Karpas-422 (cell line): Measurements from ENCODE around the gene PWP1. TPM values are rescaled to one million over a fixed set of nuclear protein-coding genes. Genes with fewer than 3 reads are reported as not detected.

Source experiments
- DNase-seq: peaks from one replicate; pipeline ENCODE4 v3.0.0-alpha.2; 2015
- H2AFZ ChIP-seq: fragments of 200-600 bp; sonication (generic); 2 replicates; pipeline ENCODE4 v1.6.1; 2014; ENCODE audit warnings: antibody characterized with exemption, low read length, mixed read lengths
- H3K27ac ChIP-seq: fragments of 200-600 bp; sonication (generic); 2 replicates; pipeline ENCODE4 v1.5.1; 2014; ENCODE audit warnings: mild to moderate bottlenecking, low read length, moderate library complexity
- H3K27me3 ChIP-seq: fragments of 200-600 bp; sonication (generic); 2 replicates; pipeline ENCODE4 v1.6.1; 2014; ENCODE audit warnings: low read length, mixed read lengths
- H3K36me3 ChIP-seq: fragments of 200-600 bp; sonication (generic); 2 replicates; pipeline ENCODE4 v1.6.1; 2014; ENCODE audit warnings: low read length, mixed read lengths; ENCODE audit not compliant: insufficient read depth
- H3K4me1 ChIP-seq: fragments of 200-600 bp; sonication (generic); 2 replicates; pipeline ENCODE4 v1.6.1; 2014; ENCODE audit warnings: mild to moderate bottlenecking, low read length, mixed read lengths
- H3K4me2 ChIP-seq: fragments of 200-600 bp; sonication (generic); 2 replicates; pipeline ENCODE4 v1.6.1; 2014; ENCODE audit warnings: low read length, low read depth, mild to moderate bottlenecking; ENCODE audit not compliant: poor library complexity, severe bottlenecking
- H3K4me3 ChIP-seq: fragments of 200-600 bp; sonication (generic); 2 replicates; pipeline ENCODE4 v1.5.1; 2014; ENCODE audit warnings: mild to moderate bottlenecking, antibody characterized with exemption, low read length, mixed read lengths
- H3K79me2 ChIP-seq: fragments of 200-600 bp; sonication (generic); 2 replicates; pipeline ENCODE4 v1.6.1; 2014; ENCODE audit warnings: mild to moderate bottlenecking, low read length, mixed read lengths
- H3K9ac ChIP-seq: fragments of 200-600 bp; sonication (generic); 2 replicates; pipeline ENCODE4 v1.6.0; 2014; ENCODE audit warnings: low read length
- H3K9me2 ChIP-seq: fragments of 200-600 bp; sonication (generic), shearing (Covaris generic); replicated peaks from 2 replicates; pipeline ENCODE4 v1.6.0; 2014; ENCODE audit warnings: mild to moderate bottlenecking, low read length, moderate library complexity; ENCODE audit not compliant: insufficient read depth
- H3K9me3 ChIP-seq: fragments of 300-700, 200-600 bp; sonication (generic); 2 replicates; pipeline ENCODE4 v1.6.1; 2014; ENCODE audit warnings: low read length, mixed read lengths
- H4K20me1 ChIP-seq: fragments of 200-600 bp; sonication (generic); 2 replicates; pipeline ENCODE4 v1.6.1; 2014; ENCODE audit warnings: mild to moderate bottlenecking, antibody characterized with exemption, low read length, low read depth; ENCODE audit not compliant: insufficient read depth
- total RNA-seq: library from RNA; depleted of rRNA; stranded (reverse); fragments of >200 nt; shearing (Covaris generic); gene quantifications from 2 replicates; pipeline ENCODE4 v1.2.3, GENCODE V29; 2014; ENCODE audit warnings: low replicate concordance

The PWP1 gene
- total RNA-seq, 1 experiment from 2014 or later = 37.4 TPM

DNA sequence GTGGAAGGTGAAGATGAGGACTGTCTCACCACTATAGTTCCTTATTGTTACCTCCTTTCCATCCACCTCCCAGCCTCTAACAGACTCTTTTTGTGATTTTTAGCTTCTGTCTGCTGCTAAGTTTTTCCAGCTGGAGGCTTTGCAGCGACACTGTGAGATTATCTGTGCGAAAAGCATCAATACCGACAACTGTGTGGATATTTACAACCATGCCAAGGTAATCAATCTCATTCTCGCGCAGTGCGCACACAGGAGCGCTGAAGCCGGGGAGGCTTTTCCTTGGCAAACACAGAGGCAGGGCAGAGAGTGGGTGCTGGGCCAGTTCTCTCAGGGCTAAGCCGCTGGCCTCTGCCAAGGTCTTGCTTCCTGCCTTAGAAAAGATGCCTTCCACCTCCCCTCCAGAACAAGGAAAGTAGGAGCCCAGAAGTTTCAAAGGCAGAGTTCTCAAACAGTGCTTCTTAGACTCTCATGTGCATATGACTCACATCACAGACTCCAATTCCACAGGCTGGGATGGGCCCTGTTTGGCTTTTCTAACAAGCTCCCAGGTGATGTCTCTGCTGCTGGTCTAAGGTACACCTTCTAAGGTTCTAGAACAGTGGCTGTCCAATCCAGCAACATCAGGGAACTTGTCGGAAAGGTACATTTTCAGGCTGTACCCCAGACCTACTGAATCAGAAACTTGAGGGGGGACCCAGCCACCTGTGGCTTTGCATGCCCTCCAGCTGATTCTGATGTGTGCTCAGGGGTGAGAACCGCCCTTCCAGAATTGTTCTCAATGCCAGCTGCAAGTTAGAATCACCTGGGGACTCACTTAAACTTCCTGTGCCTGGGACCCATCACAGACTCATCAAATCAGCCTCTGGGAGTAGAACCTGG is 33.8 kb upstream of the PWP1 start:
- DNase-seq = no peak
- Histone ChIP-seq H3K79me2 (no peaks in the 10 kb centered on the region), H3K27me3 (no peaks in the 10 kb centered on the region), H2AFZ (no peak overlapping the region), H3K9me3 (no peaks in the 10 kb centered on the region), H3K9ac (no peak overlapping the region), H3K27ac (no peak overlapping the region), H3K4me2 (no peak overlapping the region), H3K36me3 (no peaks in the 10 kb centered on the region), H4K20me1 (no peaks in the 10 kb centered on the region), H3K4me3 (no peak overlapping the region), H3K4me1 (no peaks in the 10 kb centered on the region), H3K9me2 (no peaks in the 10 kb centered on the region)

DNA sequence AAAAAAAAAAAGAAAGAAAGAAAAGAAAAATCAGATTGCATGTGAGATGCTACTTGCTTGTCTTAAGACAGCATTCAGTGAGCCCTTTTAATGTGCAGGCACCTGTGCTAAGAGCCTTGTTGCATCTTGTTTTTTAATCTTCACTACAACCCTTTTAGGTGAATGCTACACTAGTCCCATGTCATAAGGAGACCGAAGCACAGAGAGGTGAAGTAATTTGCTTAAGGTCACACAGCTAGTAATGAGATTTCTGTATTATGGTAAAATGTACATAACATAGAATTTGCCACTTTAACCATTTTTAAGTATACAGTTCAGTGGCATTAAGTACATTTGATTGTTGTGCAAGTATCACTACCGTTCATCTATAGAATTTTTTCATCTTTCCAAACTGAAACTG is 32.1 kb upstream of the PWP1 start:
- no peaks in the 10 kb centered on the region for H3K36me3 ChIP-seq
- no peak overlapping the region for H3K4me2 ChIP-seq
- H3K79me2 ChIP-seq = no peaks in the 10 kb centered on the region
- no peak overlapping the region for H3K27ac ChIP-seq
- no peaks in the 10 kb centered on the region for H3K9me3 ChIP-seq
- no peaks in the 10 kb centered on the region for H4K20me1 ChIP-seq
- H3K9ac ChIP-seq = no peak overlapping the region
- H3K4me3 ChIP-seq = no peak overlapping the region
- no peak overlapping the region for H2AFZ ChIP-seq
- no peaks in the 10 kb centered on the region for H3K9me2 ChIP-seq
- no peak for DNase-seq
- no peaks in the 10 kb centered on the region for H3K27me3 ChIP-seq
- no peaks in the 10 kb centered on the region for H3K4me1 ChIP-seq

DNA sequence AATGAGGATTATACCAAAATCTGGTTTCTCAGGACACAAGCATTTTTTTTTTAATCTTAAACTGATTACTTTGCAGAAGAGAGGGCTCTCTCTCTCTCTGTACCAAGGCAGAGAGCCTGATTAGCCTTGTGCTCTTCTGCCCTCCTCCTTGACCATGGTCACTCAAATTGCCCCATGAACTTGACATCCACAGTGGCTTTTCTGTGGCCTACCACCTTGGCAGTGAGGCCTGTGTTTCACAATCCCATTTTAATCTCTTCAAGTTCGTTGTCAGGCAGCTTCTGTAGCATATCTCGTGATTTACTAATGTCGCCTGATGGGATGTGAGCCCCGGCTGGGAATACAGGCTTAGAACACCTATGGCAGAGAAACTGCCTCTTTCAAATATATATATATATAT is 30.7 kb upstream of the PWP1 start:
- H3K9me3 ChIP-seq = no peaks in the 10 kb centered on the region
- H3K27ac ChIP-seq = no peak overlapping the region

DNA sequence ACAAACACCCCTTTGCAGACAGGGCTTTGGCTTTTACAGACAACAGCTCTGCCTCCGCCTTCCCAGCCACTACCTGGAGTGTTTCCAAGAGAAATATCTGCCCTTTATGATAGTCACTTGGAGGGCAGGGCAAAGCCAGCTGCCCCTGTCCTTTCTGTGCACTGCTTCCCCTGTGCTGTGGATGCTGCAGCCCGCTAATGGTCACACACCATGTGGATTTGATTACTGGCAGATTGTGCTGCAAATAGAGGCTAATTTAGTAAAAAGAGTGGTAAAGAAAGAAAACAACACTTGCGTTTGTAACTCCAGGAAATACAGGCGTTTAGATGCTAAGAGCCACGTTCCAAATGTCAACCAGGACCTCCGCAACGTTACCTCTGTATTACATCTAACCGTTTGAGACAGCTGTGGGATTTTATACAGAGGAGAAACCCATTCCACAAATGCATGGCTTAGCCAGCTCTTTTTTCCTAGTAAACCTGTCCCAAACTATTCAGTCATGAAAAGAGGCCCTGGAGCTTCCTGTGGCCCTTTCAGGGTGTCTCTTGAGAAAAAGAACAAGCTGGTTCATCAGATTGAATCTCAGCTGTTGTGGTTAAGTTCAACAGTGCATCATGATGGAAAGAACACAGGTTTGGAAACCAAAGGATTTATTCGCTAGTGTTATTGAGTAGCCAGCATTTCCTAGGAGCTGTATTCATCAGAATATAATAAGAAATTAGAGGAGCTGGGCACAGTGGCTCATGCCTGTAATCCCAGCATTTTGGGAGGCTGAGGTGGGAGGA is 30.1 kb upstream of the PWP1 start:
- H3K4me3 ChIP-seq = no peak overlapping the region
- no peaks in the 10 kb centered on the region for H3K9me3 ChIP-seq
- no peak overlapping the region for H3K9ac ChIP-seq
- no peaks in the 10 kb centered on the region for H3K9me2 ChIP-seq
- no peaks in the 10 kb centered on the region for H3K79me2 ChIP-seq
- no peaks in the 10 kb centered on the region for H3K36me3 ChIP-seq
- no peak for DNase-seq
- H3K4me2 ChIP-seq = no peak overlapping the region
- no peak overlapping the region for H3K27ac ChIP-seq
- H3K4me1 ChIP-seq = no peaks in the 10 kb centered on the region
- no peak overlapping the region for H2AFZ ChIP-seq
- no peaks in the 10 kb centered on the region for H3K27me3 ChIP-seq
- no peaks in the 10 kb centered on the region for H4K20me1 ChIP-seq

More for the DNA sequence above, 30.7 kb upstream of the PWP1 start:
- Histone ChIP-seq H3K4me1 (no peaks in the 10 kb centered on the region), H3K9ac (no peak overlapping the region), H4K20me1 (no peaks in the 10 kb centered on the region), H3K4me3 (no peak overlapping the region), H3K4me2 (no peak overlapping the region), H3K79me2 (no peaks in the 10 kb centered on the region), H3K36me3 (no peaks in the 10 kb centered on the region), H3K9me2 (no peaks in the 10 kb centered on the region), H3K27me3 (no peaks in the 10 kb centered on the region), H2AFZ (no peak overlapping the region)
- DNase-seq = no peak

DNA sequence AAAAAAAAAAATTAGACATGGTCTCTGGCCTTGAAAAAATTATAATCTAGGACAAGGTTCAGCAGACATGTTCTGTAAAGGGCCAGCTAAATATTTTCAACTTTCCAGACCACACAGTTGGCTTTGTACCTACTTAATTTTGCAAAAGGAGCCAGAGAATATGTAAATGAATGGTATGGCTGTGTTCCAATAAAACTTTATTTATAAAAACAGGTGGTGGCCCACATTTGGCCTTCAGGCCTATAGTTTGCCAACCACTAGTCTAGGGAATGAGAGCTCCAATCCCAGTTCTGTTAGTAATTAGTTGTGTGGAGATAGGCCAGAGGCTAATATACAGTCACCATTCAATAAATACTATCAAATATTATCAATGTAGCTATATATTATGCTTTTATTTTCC is 29.3 kb upstream of the PWP1 start:
- H3K27me3 ChIP-seq = no peaks in the 10 kb centered on the region
- H2AFZ ChIP-seq = no peak overlapping the region
- no peak for DNase-seq
- no peaks in the 10 kb centered on the region for H3K9me2 ChIP-seq
- H3K9ac ChIP-seq = no peak overlapping the region
- H3K36me3 ChIP-seq = no peaks in the 10 kb centered on the region
- H3K27ac ChIP-seq = no peak overlapping the region
- H4K20me1 ChIP-seq = no peaks in the 10 kb centered on the region
- H3K4me1 ChIP-seq = no peaks in the 10 kb centered on the region
- H3K9me3 ChIP-seq = no peaks in the 10 kb centered on the region
- no peak overlapping the region for H3K4me2 ChIP-seq
- H3K4me3 ChIP-seq = no peak overlapping the region
- H3K79me2 ChIP-seq = no peaks in the 10 kb centered on the region

DNA sequence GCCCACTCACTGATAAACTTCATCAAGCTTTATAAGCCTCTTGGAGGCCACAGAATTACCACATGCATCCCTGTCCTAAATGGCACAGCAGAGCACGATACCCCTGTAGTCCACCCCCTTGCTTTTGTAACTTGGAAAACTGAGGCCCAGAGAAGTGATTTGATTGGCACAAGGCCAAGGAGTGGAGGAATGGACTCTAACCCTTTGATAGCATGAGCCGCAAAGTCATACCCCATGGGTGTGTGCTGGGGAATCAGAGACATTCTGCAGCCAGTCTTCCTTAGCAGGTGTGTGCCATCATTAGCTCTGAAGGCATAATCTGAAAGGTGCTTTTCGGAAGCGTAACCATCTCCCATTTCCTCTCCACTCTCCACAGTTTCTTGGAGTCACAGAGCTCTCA is 28.5 kb upstream of the PWP1 start:
- H3K27ac ChIP-seq = no peak overlapping the region
- H2AFZ ChIP-seq = no peak overlapping the region

DNA sequence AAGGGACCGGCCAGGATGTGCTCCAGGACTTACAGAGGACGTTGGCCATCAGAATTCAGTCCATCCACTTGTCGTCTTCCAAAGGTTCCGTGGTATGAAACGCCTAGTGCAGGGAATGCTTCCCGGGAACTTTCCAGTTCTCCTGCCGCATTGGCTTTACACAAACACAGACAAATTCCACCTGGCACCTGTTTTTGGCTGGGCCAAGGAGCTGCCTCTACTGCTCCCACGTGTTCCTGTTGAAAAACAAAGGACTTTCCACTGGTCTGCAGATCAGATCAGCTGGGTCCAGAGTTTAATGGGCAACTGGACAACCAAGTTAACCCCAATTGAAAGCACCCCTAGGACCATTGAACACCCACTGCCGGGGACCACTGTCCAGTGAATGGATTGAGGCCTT is 28.0 kb upstream of the PWP1 start:
- Histone ChIP-seq H3K9me3 (no peaks in the 10 kb centered on the region), H3K36me3 (no peaks in the 10 kb centered on the region), H3K4me1 (no peaks in the 10 kb centered on the region), H3K4me2 (no peak overlapping the region), H3K79me2 (no peaks in the 10 kb centered on the region), H3K27me3 (no peaks in the 10 kb centered on the region), H2AFZ (no peak overlapping the region), H3K9me2 (no peaks in the 10 kb centered on the region), H3K4me3 (no peak overlapping the region), H4K20me1 (no peaks in the 10 kb centered on the region), H3K9ac (no peak overlapping the region), H3K27ac (no peak overlapping the region)
- no peak for DNase-seq

More for the DNA sequence above, 28.5 kb upstream of the PWP1 start:
- H4K20me1 ChIP-seq = no peaks in the 10 kb centered on the region
- H3K9me2 ChIP-seq = no peaks in the 10 kb centered on the region
- no peak overlapping the region for H3K9ac ChIP-seq
- no peak overlapping the region for H3K4me3 ChIP-seq
- no peak for DNase-seq
- no peaks in the 10 kb centered on the region for H3K9me3 ChIP-seq
- H3K4me2 ChIP-seq = no peak overlapping the region
- no peaks in the 10 kb centered on the region for H3K79me2 ChIP-seq
- no peaks in the 10 kb centered on the region for H3K27me3 ChIP-seq
- no peaks in the 10 kb centered on the region for H3K36me3 ChIP-seq
- H3K4me1 ChIP-seq = no peaks in the 10 kb centered on the region

DNA sequence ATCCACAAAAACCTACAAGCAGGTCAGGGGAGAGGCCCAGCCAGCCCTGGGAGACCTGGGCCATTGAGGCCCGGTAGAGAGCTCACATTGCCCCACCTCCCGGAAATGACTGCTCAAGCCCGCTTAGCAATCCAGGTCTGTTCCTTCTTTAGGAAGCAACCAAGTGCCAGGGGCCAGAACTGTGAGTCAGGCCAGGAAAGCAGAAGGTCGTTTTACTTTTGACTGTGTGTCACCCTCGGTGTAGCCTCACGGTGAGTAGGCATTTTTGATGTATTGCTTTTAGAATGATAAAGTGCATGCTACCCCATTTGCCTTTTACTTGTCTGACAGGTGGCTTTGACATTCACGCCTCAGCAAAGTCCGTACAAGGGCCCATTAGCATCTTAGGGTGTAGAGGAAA is 25.4 kb upstream of the PWP1 start:
- Histone ChIP-seq H3K9me2 (no peaks in the 10 kb centered on the region), H3K4me1 (no peaks in the 10 kb centered on the region), H3K9ac (no peak overlapping the region), H3K9me3 (no peaks in the 10 kb centered on the region), H3K4me2 (no peak overlapping the region), H3K36me3 (no peaks in the 10 kb centered on the region), H4K20me1 (no peaks in the 10 kb centered on the region), H3K79me2 (no peaks in the 10 kb centered on the region), H2AFZ (no peak overlapping the region), H3K4me3 (no peak overlapping the region), H3K27ac (no peak overlapping the region), H3K27me3 (no peaks in the 10 kb centered on the region)
- DNase-seq = no peak
